Uterus (tissue), 4 donors: ENCODE measurements around the gene ADGRD1. TPM values are rescaled to one million over a fixed set of nuclear protein-coding genes. Genes with fewer than 3 reads are reported as not detected.

ENCODE experiments used
- small RNA-seq: library from RNA; depleted of rRNA; stranded (forward); fragments of <200 nt; gene quantifications from one replicate; pipeline ENCODE3, GENCODE V24; 2016
- total RNA-seq, 4 donors: library from RNA; depleted of rRNA in 3 of 4; stranded (reverse); fragments of >200 nt in 3 of 4; gene quantifications; one replicate each; pipeline versions ENCODE4 v1.1.0 to v1.2.4, GENCODE V29; 2014 to 2023
- donor health status: DM: yes; HTN: yes; CAD: no.

Gene ADGRD1
- total RNA-seq, 4 donors from 2014 or later = 13.5 to 89.9 (median 33.7) TPM

Small RNAs within 50 kb of the gene (small RNA-seq; reads per million reads assigned to genes)
- gene RF00019 = not detected

Other genes starting within 250 kb of the ADGRD1 start
- 1 to 10 TPM in 3 of 4 donors, under 1 TPM in 1; 0.29 to 8.2 (median 5.6) TPM for gene RIMBP2, start 237.6 kb upstream of the ADGRD1 start, total RNA-seq
- gene STX2, start 114.7 kb upstream of the ADGRD1 start, total RNA-seq = 10 to 100 TPM; 33.5 to 44.6 (median 35.4) TPM
- 100 to 1,000 TPM in 3 of 4 donors, 10 to 100 TPM in 1; 64.6 to 287 (median 177) TPM for gene RAN, start 81.8 kb upstream of the ADGRD1 start, total RNA-seq